NCI-H2227 (cell line): ENCODE results near the gene FRMD4A.
A peak's percentile ranks its signal among the peaks of the same experiment; 100 is the strongest.
"Not testable (repeated sequence)": the region's sequence is repeated elsewhere in the genome, so short reads cannot be mapped to it uniquely, and the experiment has no call there.

Experiments
- DNase-seq: peaks from one replicate; lab custom pipeline; 2025; ENCODE audit not compliant: unreplicated experiment; lab: John Stamatoyannopoulos, UW

The FRMD4A gene

DNA sequence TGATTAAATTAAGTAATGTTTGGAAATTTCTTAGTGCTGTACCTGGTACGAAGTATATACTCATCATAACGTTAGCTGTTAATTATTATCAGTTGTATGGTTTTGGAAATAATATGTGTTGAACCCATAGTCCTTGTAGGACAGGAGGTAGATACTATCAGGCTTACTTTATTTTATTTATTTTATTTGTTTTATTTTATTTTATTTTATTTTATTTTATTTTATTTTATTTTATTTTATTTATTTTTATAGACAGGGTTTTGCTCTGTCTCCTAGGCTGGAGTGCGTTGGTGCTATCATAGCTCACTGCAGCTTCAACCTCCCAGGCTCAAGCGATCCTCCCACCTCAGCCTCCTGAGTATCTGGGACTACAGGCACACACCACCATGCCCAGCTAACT lies 465.5 kb downstream of the FRMD4A start:
- not testable (repeated sequence) for DNase-seq

GRCh38 chr10:13862546-13863233 lies 468.0 kb downstream of the FRMD4A start:
- DNase-seq: no peak

DNA sequence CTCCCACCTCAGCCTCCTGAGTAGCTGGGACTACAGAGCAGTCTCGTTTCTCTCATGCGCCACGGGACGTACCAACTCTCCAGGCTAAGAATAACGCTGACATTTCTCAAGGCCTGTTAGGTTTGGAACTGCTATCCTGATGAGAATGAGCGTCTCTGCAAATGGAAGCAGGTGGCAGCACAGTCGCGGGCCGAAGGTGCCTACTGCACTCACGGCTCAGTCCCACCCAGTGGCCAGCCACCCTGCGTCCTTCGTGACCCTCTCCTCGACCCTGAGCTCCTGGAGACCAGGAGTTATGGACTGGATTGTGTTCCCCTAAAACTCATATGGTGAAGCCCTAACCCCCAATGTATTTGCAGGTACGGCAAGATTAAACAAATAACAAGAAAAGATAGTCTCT lies 469.8 kb downstream of the FRMD4A start:
- DNase-seq: no peak

DNA sequence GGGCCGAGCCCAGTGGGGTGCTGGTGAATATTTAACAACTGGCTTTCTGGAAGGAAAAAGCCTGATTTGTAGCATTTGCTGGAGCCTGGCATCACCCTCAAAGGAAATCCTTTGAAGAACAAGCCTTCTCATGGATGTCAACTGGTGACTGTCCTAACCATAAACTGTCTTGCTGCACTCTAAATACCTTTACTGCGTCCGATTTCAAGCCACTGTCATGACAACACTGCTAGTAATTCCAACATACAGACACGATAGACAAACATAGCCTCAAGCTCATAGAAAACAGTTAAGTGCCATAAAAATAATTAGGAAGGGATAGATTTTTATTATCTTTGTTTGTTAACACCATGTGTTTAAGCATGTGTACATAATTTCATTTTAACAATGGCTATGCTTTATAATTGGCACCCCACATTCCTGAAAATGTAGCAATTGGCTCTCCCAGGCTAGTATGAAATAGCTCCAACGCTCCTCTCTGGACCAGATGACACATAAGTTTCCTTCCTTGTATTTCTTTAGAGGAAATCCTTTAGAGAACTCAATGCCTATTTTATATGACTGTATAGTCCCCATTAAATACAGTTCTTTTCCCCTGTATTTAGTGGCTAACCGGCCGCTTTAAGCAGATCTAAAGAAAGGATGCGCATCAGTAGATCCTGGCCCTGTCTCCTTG lies 470.6 kb downstream of the FRMD4A start:
- DNase-seq: no peak

DNA sequence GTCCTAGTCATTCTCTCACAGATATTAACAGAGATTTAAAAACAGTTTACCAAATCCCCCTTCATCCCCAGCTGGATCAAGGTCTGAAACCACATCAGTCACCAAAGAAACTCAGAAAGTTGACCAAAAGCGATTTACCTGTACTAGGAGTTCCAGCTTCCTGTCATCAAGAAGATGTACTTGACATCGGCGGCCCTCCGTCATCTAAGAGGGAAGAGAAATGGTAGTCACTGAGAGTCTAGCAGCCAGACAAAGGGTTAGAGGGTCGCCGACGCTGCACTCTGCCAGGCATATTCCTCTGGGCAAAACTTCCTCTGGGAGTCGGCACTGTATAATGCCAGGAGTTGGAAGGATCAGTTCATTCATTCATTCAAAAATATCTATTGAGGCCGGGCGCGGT lies 472.0 kb downstream of the FRMD4A start:
- DNase-seq: no peak

- DNase-seq: no peak
These were observed 473.3 kb downstream of the FRMD4A start for GRCh38 chr10:13857451-13857850.

- no peak for DNase-seq
These were observed 476.9 kb downstream of the FRMD4A start for GRCh38 chr10:13853854-13854253.

DNA sequence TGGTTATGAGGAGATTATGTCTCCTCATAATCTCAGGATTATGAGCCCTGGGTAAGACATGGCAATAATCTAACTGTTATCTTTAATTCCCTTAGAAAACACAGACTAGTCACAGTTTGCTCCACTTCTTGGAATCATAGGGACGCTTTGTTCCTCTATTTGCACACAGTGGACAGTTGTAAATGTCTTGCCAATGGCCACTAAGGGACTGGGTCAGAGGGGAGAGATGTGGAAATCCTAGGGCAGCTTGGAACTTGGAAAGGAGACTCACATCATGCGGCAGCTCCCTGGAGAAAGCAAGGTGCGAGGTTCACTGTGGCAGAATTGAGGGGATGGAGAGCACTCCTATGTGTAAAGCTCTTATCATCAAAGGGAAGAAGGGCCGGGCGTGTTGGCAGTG lies 477.9 kb downstream of the FRMD4A start:
- DNase-seq: no peak

DNA sequence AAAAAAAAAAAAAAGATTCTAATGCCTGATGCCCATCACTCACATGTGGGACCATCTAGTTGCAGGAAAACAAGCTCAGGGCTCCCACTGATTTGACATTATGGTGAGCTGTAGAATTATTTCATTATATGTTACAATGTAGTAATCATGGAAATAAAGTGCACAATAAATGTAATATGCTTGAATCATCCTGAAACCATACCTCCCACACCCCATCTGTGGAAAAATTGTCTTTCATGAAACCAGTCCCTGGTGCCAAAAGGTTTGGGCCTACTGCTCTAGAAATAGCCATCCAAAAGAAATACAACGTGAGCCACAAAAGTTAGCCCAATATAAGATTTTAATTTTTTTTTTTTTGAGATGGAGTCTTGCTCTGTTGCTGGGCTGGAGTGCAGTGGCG lies 478.8 kb downstream of the FRMD4A start:
- no peak for DNase-seq

GRCh38 chr10:13848520-13849445 lies 481.9 kb downstream of the FRMD4A start:
- DNase-seq: no peak

DNA sequence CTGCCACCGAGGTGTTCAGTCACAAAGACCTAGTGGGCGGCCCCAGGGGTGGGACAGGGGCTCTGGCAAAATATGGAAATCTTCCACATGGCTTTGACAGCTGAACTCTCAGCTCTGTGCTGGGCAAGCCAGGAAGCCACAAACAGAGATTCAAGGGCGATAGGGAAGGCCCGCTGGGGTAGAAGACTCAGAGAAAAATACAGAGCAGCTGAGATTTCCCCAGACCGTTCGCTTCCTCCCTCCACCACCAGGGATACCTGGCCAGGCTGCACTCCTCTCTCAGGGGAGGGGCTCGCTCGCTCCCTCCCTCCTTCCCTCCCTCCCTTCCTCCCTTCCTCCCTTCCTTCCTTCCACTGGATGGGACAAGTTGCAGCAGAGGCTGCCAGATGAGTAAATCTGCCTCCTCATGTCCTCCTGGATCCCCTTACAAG lies 483.5 kb downstream of the FRMD4A start:
- DNase-seq: no peak

GRCh38 chr10:13845897-13846296 lies 484.8 kb downstream of the FRMD4A start:
- DNase-seq: no peak

GRCh38 chr10:13844651-13845050 lies 486.1 kb downstream of the FRMD4A start:
- no peak for DNase-seq

DNA sequence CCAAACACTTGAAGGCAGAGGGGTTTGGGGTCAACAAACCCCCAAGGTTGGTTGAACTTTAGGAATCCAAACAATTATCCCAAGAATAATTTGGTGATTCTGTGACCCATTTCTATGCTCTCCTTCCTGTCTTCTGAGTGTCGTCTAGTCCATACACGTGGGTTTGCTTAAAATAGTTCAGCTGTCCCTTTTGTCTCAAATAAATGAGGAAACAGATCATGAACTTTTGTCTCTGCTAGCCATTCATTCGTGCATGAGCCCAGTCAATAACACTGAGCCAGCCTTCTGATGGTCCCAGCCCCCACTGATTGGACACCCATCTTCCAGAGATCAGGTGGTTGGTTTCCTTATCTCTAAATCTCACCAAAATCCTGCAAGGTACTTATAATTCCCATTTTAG lies 488.6 kb downstream of the FRMD4A start:
- DNase-seq: no peak

GRCh38 chr10:13840036-13840435 lies 490.7 kb downstream of the FRMD4A start:
- DNase-seq: no peak

DNA sequence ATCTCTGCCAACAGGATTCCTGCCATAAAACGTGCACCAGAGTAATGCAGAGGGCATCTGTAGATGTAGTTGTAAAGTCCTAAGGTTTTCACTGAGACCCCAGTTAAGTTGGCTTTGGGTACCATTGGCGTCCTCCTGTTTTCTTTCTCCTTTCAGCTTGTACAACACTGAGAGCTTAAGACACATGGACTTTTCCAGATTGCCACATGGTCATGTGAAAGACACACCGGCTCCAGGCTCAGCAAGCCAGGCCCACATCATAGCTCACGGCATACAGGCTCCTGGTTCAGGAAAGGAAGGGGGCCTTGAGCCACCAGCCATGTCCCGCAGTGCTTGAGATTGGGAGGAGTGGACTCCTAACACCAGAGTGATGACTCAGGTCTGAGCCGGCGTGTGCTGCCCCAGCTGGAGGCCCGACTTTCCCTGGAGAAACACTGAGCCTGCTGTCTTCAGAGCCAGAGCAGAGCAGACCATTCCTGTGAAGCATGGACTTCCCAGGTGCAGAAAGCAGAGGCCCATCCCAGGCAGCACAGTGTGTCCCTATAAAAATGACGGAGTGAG lies 491.2 kb downstream of the FRMD4A start:
- DNase-seq: no peak

DNA sequence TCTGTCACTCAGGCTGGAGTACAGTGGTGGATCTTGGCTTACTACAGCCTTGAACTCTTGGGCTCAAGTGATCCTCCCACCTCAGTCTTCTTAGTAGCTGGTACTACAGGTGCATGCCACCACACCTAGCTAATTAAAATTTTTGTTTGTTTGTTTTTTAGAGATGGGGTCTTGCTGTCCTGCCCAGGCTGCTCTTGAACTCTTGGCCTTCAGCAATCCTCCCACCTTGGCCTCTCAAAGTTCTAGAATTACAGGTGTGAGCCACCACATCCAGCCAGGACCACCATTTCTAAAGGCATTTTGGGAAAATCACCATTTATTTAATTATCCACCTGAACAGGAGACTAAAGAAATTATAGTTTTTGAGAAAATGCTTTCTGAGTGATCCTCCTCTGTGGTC lies 491.7 kb downstream of the FRMD4A start:
- no peak for DNase-seq

GRCh38 chr10:13837966-13838365 lies 492.8 kb downstream of the FRMD4A start:
- DNase-seq: no peak

DNA sequence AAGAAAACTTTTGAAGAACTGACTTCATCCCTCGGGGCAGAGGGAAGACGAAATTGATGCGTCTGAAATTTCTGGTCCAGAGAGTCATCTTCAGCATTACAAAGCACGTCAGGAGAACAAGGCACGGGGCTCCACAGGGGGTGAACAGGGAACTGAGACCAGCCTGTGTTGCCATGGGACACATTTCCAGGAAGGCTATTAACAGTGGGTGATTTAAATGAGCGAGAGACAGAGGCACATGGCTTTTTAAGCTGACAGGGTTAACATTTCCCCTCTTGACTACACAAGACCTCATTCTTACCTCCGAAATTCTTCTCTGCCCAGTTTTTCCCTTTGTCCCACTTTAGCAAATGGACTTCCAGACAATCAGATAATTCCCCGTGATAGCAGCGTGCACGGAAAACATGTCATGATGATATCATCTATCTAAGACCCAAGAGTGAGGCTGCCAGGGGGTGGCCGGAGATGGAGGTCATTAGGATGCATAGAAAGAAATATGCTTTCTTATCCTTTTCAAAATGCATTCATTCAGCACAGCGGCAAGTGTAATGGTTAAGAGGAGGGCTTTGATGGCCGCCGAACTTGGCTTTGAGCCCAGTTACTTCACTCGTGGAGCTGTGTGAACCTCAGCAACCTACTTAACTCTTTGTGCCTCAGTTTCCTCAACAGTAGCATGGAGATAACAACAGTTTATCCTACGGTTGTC lies 496.0 kb downstream of the FRMD4A start:
- DNase-seq: peak; percentile 54

DNA sequence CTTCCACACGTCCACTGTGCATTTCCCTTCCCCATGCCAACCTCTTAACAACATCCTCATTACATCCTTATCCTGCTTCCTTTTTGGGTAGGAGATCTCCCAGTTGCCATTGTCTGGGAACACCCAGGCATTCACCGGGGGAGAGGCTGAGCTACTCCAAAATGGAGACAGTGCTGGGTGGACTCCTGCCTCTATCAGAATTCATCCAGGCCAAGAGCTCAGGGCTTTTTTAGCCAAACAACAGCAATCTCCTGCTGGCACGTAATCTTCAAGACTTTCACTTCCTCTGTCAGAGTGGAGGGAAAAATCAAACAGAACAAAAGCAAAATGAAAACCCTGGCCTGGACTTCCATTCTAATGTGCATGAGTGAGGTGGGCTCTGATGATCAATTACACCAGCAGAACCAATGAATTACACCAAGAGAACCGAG lies 499.0 kb downstream of the FRMD4A start:
- peak; percentile 19 for DNase-seq

GRCh38 chr10:13830385-13830784 lies 500.3 kb downstream of the FRMD4A start:
- DNase-seq: no peak
